ENCODE results near the gene SSBP2. TPM values are rescaled to one million over a fixed set of nuclear protein-coding genes. Genes with fewer than 3 reads are reported as not detected.
A peak's percentile ranks its signal among the peaks of the same experiment; 100 is the strongest.

SSBP2 gene
- total and polyA plus RNA-seq, 2 of the 8 experiments (the other 6 are each of a cell fraction or from before 2014, with no cell fraction given) = 21.5 to 36.2 TPM

GRCh38 chr5:81751009-81751835, at the start of gene SSBP2 (continued):
- 0 out of 2 replicates have a peak, but pooled peaks have one; percentile 17 for TF ChIP-seq RFX5 (IDR thresholded peaks at IDR 0.05; ENCODE audit: borderline replicate concordance, low read depth, low read length)
- TF ChIP-seq KDM4A (IDR thresholded peaks at IDR 0.05; ENCODE audit: low read depth, low read length, severe bottlenecking) = peak; percentile 46
- TF ChIP-seq, protein P1, sequence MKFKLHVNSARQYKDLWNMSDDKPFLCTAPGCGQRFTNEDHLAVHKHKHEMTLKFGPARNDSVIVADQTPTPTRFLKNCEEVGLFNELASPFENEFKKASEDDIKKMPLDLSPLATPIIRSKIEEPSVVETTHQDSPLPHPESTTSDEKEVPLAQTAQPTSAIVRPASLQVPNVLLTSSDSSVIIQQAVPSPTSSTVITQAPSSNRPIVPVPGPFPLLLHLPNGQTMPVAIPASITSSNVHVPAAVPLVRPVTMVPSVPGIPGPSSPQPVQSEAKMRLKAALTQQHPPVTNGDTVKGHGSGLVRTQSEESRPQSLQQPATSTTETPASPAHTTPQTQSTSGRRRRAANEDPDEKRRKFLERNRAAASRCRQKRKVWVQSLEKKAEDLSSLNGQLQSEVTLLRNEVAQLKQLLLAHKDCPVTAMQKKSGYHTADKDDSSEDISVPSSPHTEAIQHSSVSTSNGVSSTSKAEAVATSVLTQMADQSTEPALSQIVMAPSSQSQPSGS (IDR thresholded peaks at IDR 0.05; ENCODE audit: low read length) = 0 out of 2 replicates have a peak, but pooled peaks have one; percentile 57
- peak in 1 of 2 experiments; percentile 30; a peak in 1 of 3 replicates for TF ChIP-seq POLR2A (IDR thresholded peaks at IDR 0.05; ENCODE audit: control extremely low read depth in 1 of 2, low read depth in 2 of 2, low read length in 2 of 2)
- no peak for TF ChIP-seq FOSL1 (IDR thresholded peaks at IDR 0.05; ENCODE audit: insufficient read depth, low read depth, low read length)
- 0 out of 2 replicates have a peak, but pooled peaks have one; percentile 6 for TF ChIP-seq SRF (IDR thresholded peaks at IDR 0.05; ENCODE audit: low read depth, low read length)
- peak; percentile 85 for TF ChIP-seq EGR1 (IDR thresholded peaks at IDR 0.05; ENCODE audit: borderline replicate concordance, low read depth, low read length)
- no peak for TF ChIP-seq TCF12 (IDR thresholded peaks at IDR 0.05; ENCODE audit: low read depth, low read length)
- peak; percentile 59 to 67 for TF ChIP-seq RAD21 (IDR thresholded peaks at IDR 0.05 in 1 of 2, conservative IDR thresholded peaks at IDR 0.05 in 1 of 2; ENCODE audit: low read depth in 2 of 2, low read length in 2 of 2)
- peak; percentile 40; the same call in 1 of the 2 replicates for TF ChIP-seq TBP (IDR thresholded peaks at IDR 0.05; ENCODE audit: low read depth, low read length)
- no peak; the same call in 1 of the 2 replicates for TF ChIP-seq CREB1 (IDR thresholded peaks at IDR 0.05)
- TF ChIP-seq YY1 (IDR thresholded peaks at IDR 0.05; ENCODE audit: low read depth, low read length) = peak; percentile 57; the same call in 1 of the 2 replicates
- no peak; the same call in 1 of the 2 replicates for TF ChIP-seq SUZ12 (IDR thresholded peaks at IDR 0.05; ENCODE audit: low read length)
- peak; percentile 34 for TF ChIP-seq PHF8 (conservative IDR thresholded peaks at IDR 0.05; ENCODE audit: low read depth, low read length)
- TF ChIP-seq, protein P2, sequence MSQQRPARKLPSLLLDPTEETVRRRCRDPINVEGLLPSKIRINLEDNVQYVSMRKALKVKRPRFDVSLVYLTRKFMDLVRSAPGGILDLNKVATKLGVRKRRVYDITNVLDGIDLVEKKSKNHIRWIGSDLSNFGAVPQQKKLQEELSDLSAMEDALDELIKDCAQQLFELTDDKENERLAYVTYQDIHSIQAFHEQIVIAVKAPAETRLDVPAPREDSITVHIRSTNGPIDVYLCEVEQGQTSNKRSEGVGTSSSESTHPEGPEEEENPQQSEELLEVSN (IDR thresholded peaks at IDR 0.05) = 0 out of 2 replicates have a peak, but pooled peaks have one; percentile 21
- TF ChIP-seq CEBPB (IDR thresholded peaks at IDR 0.05; ENCODE audit: low read depth, low read length) = peak; percentile 38; the same call in 1 of the 2 replicates
- TF ChIP-seq BCL11A (IDR thresholded peaks at IDR 0.05; ENCODE audit: low read depth in 2 of 2, low read length in 2 of 2) = peak in 1 of 2 experiments; percentile 60
- no peak for TF ChIP-seq NRF1 (IDR thresholded peaks at IDR 0.05; ENCODE audit: low read depth, low read length)
- TF ChIP-seq EZH2 (IDR thresholded peaks at IDR 0.05; ENCODE audit: low read depth, low read length, severe bottlenecking) = no peak
- no peak for TF ChIP-seq USF2 (IDR thresholded peaks at IDR 0.05; ENCODE audit: low read length)
